ENCODE results near the gene A3GALT2. TPM values are rescaled to one million over a fixed set of nuclear protein-coding genes. Genes with fewer than 3 reads are reported as not detected.

Gene A3GALT2
- total RNA-seq, 2 experiments from 2014 or later: not detected

GRCh38 chr1:33338440-33339211 is 17.7 kb upstream of the A3GALT2 start:
- ChIA-PET CTCF (interaction anchor here (1.4 to 3.8 kb wide), 3 partner anchors 9 to 43 kb away, joined by 3 to 17 read pairs (median 5); no protein-coding TSS in a partner anchor), POLR2A (interaction anchor here (0.6 to 1.2 kb wide), 5 partner anchors 9 to 1420 kb away, joined by 3 to 6 read pairs (median 3); no protein-coding TSS in a partner anchor)
- H3K27me3 Mint-ChIP-seq: no peaks in the 10 kb centered on the region
- H3K9me3 Mint-ChIP-seq: no peaks in the 10 kb centered on the region
- intact Hi-C loops (cut with micrococcal nuclease): no loop called here
- no peak for ATAC-seq
- TF ChIP-seq CTCF (IDR thresholded peaks at IDR 0.05): no peak
- H3K4me1 Mint-ChIP-seq (ENCODE audit: low read depth): peaks cover 30% of the 10 kb centered on the region
- no peak for DNase-seq
- H3K4me3 Mint-ChIP-seq: no peak overlapping the region
- H3K36me3 Mint-ChIP-seq (ENCODE audit: low read depth): peaks cover 8% of the 10 kb centered on the region
- H3K27ac Mint-ChIP-seq: no peak overlapping the region

- ChIA-PET CTCF (interaction anchor here (1.8 to 3.8 kb wide), 2 partner anchors 9 to 40 kb away, joined by 3 to 17 read pairs; no protein-coding TSS in a partner anchor), POLR2A (interaction anchor here (0.6 to 1.2 kb wide), 4 partner anchors 9 to 26 kb away, joined by 3 to 6 read pairs (median 3); no protein-coding TSS in a partner anchor)
- H3K4me1 Mint-ChIP-seq (ENCODE audit: low read depth): peaks cover 28% of the 10 kb centered on the region
- intact Hi-C loops (cut with micrococcal nuclease): no loop called here
- H3K27ac Mint-ChIP-seq: no peak overlapping the region
- TF ChIP-seq CTCF (IDR thresholded peaks at IDR 0.05): no peak
- H3K36me3 Mint-ChIP-seq (ENCODE audit: low read depth): peaks cover 9% of the 10 kb centered on the region
- no peaks in the 10 kb centered on the region for H3K27me3 Mint-ChIP-seq
- no peak for DNase-seq
- no peak overlapping the region for H3K4me3 Mint-ChIP-seq
- H3K9me3 Mint-ChIP-seq: no peaks in the 10 kb centered on the region
- no peak for ATAC-seq
These were observed 17.1 kb upstream of the A3GALT2 start for GRCh38 chr1:33338048-33338439.

GRCh38 chr1:33337441-33337840 is 16.5 kb upstream of the A3GALT2 start:
- TF ChIP-seq CTCF (IDR thresholded peaks at IDR 0.05): no peak
- peaks cover 24% of the 10 kb centered on the region for H3K4me1 Mint-ChIP-seq (ENCODE audit: low read depth)
- POLR2A ChIA-PET: interaction anchor here (0.6 kb wide), 1 partner anchor 11 kb away, joined by 3 read pairs; no protein-coding TSS in a partner anchor
- CTCF ChIA-PET: interaction anchor here (1.8 to 3.8 kb wide), 2 partner anchors 10 to 39 kb away, joined by 3 to 17 read pairs; no protein-coding TSS in a partner anchor
- no peaks in the 10 kb centered on the region for H3K27me3 Mint-ChIP-seq
- intact Hi-C loops (cut with micrococcal nuclease): no loop called here
- no peak overlapping the region for H3K27ac Mint-ChIP-seq
- H3K4me3 Mint-ChIP-seq: no peak overlapping the region
- ATAC-seq (no peak), DNase-seq (no peak)
- H3K9me3 Mint-ChIP-seq: no peaks in the 10 kb centered on the region
- peaks cover 8% of the 10 kb centered on the region for H3K36me3 Mint-ChIP-seq (ENCODE audit: low read depth)

- no peaks in the 10 kb centered on the region for H3K27me3 Mint-ChIP-seq
- intact Hi-C loops (cut with micrococcal nuclease): no loop called here
- ATAC-seq (no peak), DNase-seq (no peak)
- ChIA-PET POLR2A (no interaction called here), CTCF (interaction anchor here (1.2 to 3.8 kb wide), 3 partner anchors 11 to 41 kb away, joined by 3 to 17 read pairs (median 4); no protein-coding TSS in a partner anchor)
- peaks cover 11% of the 10 kb centered on the region for H3K36me3 Mint-ChIP-seq (ENCODE audit: low read depth)
- TF ChIP-seq CTCF (IDR thresholded peaks at IDR 0.05): no peak
- no peak overlapping the region for H3K4me3 Mint-ChIP-seq
- H3K27ac Mint-ChIP-seq: no peak overlapping the region
- H3K4me1 Mint-ChIP-seq (ENCODE audit: low read depth): peaks cover 22% of the 10 kb centered on the region
- H3K9me3 Mint-ChIP-seq: no peaks in the 10 kb centered on the region
These were observed 15.7 kb upstream of the A3GALT2 start for GRCh38 chr1:33336580-33336979.

GRCh38 chr1:33335020-33335419 is 14.1 kb upstream of the A3GALT2 start:
- Mint-ChIP-seq H3K9me3 (no peaks in the 10 kb centered on the region), H3K4me1 (ENCODE audit: low read depth) (peaks cover 18% of the 10 kb centered on the region), H3K36me3 (ENCODE audit: low read depth) (peaks cover 11% of the 10 kb centered on the region), H3K27me3 (no peaks in the 10 kb centered on the region), H3K27ac (peak overlapping the region; percentile 32), H3K4me3 (no peak overlapping the region)
- no peak for DNase-seq
- intact Hi-C loops (cut with micrococcal nuclease): no loop called here
- no peak for TF ChIP-seq CTCF (IDR thresholded peaks at IDR 0.05)
- ChIA-PET POLR2A (no interaction called here), CTCF (interaction anchor here (1.0 to 3.8 kb wide), 2 partner anchors 32 to 37 kb away, joined by 3 to 17 read pairs; no protein-coding TSS in a partner anchor)
- ATAC-seq: no peak

Measured in activated CD8-positive, alpha-beta T cell treated with anti-CD3 and anti-CD28 coated beads for 36 hours (primary cell).